T-helper 2 cell (primary cell): Measurements from ENCODE around the gene ZNF17.
A peak's percentile ranks its signal among the peaks of the same experiment; 100 is the strongest.
"Not testable (repeated sequence)": the region's sequence is repeated elsewhere in the genome, so short reads cannot be mapped to it uniquely, and the experiment has no call there.

Experiments used
- DNase-seq, 5 experiments: peaks; one replicate each; pipeline versions ENCODE4 v3.0.0 to v3.0.0-alpha.2; 2012 to 2022
- total RNA-seq, 2 donors: gene quantifications; one replicate each; lab custom pipeline; 2026; lab: John Stamatoyannopoulos, UW

ZNF17 gene
- 3.4 to 8.8 reads per million in 2 donors for total RNA-seq

- DNase-seq: peak; percentile 77 to 96 (median 89)
Measured at GRCh38 chr19:57410877-57411671, at the start of gene ZNF17. ZNF17 (plus strand) TSS chr19:57411161; CDS start chr19:57413616, 2,455 bp downstream.

- DNase-seq: no peak
Measured at GRCh38 chr19:57362419-57362818, 48.5 kb upstream of the ZNF17 start.

GRCh38 chr19:57362997-57363687, 47.8 kb upstream of the ZNF17 start, which contains the start of the genes TRAPPC2B and ZNF547:
TRAPPC2B (plus strand) TSS chr19:57363551; CDS start chr19:57364834, 1,283 bp downstream.
ZNF547 (plus strand) TSS chr19:57363551; CDS start chr19:57368556, 5,005 bp downstream.
- DNase-seq: peak; percentile 88 to 100 (median 97)

- DNase-seq: no peak
Measured at GRCh38 chr19:57363688-57364181, 47.2 kb upstream of the ZNF17 start.

GRCh38 chr19:57366776-57367175, 44.2 kb upstream of the ZNF17 start:
- no peak for DNase-seq

GRCh38 chr19:57374179-57374578, 36.8 kb upstream of the ZNF17 start:
- no peak for DNase-seq

- DNase-seq: not testable (repeated sequence)
Measured at GRCh38 chr19:57374647-57375046, 36.3 kb upstream of the ZNF17 start.

- no peak for DNase-seq
Measured at GRCh38 chr19:57376151-57376550, 34.8 kb upstream of the ZNF17 start.

GRCh38 chr19:57377498-57378146, 33.3 kb upstream of the ZNF17 start:
- DNase-seq: no peak

GRCh38 chr19:57380923-57381322, 30.0 kb upstream of the ZNF17 start:
- DNase-seq: no peak

- DNase-seq: no peak
Measured at GRCh38 chr19:57382806-57383488, 28.0 kb upstream of the ZNF17 start.

GRCh38 chr19:57389194-57389729, 21.7 kb upstream of the ZNF17 start:
- DNase-seq: no peak

GRCh38 chr19:57389730-57390598, 21.0 kb upstream of the ZNF17 start, which contains the start of gene ZNF548:
ZNF548 (plus strand) TSS chr19:57389854; CDS start chr19:57390100, 246 bp downstream.
- peak; percentile 93 to 99 (median 97) for DNase-seq

GRCh38 chr19:57395710-57396109, 15.3 kb upstream of the ZNF17 start:
- no peak for DNase-seq

- no peak for DNase-seq
Measured at GRCh38 chr19:57398868-57399267, 12.1 kb upstream of the ZNF17 start.

- DNase-seq: no peak
Measured at GRCh38 chr19:57403737-57404563, 7.0 kb upstream of the ZNF17 start.

- DNase-seq: peak; percentile 21 to 69 (median 47)
Measured at GRCh38 chr19:57406516-57407123, 4.3 kb upstream of the ZNF17 start.

- no peak for DNase-seq
Measured at GRCh38 chr19:57419439-57419838, 8.5 kb downstream of the ZNF17 start.

GRCh38 chr19:57421037-57421436, 10.1 kb downstream of the ZNF17 start:
- DNase-seq: no peak
